Islet of Langerhans (tissue), 1 donor: Measurements from ENCODE around the gene EYS.
"Not testable (repeated sequence)": the region's sequence is repeated elsewhere in the genome, so short reads cannot be mapped to it uniquely, and the experiment has no call there.

ENCODE experiments used
- FAIRE-seq: peaks from one replicate; lab custom pipeline; 2011; peaks lifted over from hg19 to GRCh38; lab: Jason Lieb, UNC

EYS gene

GRCh38 chr6:63816401-63816981, 1890.5 kb downstream of the EYS start:
- FAIRE-seq = no peak

- FAIRE-seq = no peak
Observed at GRCh38 chr6:63814459-63814858, 1892.6 kb downstream of the EYS start.

- FAIRE-seq = no peak
Observed at GRCh38 chr6:63813566-63814120, 1893.4 kb downstream of the EYS start.

GRCh38 chr6:63808576-63808975, 1898.5 kb downstream of the EYS start:
- FAIRE-seq = no peak

GRCh38 chr6:63807056-63807455, 1900.0 kb downstream of the EYS start:
- FAIRE-seq = no peak

- peak; percentile 9 for FAIRE-seq
Observed at GRCh38 chr6:63806573-63806913, 1900.5 kb downstream of the EYS start.

- FAIRE-seq = peak; percentile 99
Observed at GRCh38 chr6:63805808-63806572, 1901.0 kb downstream of the EYS start.

- FAIRE-seq = no peak
Observed at GRCh38 chr6:63805345-63805744, 1901.7 kb downstream of the EYS start.

- no peak for FAIRE-seq
Observed at GRCh38 chr6:63804381-63804956, 1902.6 kb downstream of the EYS start.

- FAIRE-seq = no peak
Observed at GRCh38 chr6:63803371-63803770, 1903.7 kb downstream of the EYS start.

GRCh38 chr6:63802606-63803206, 1904.3 kb downstream of the EYS start:
- peak; percentile 53 for FAIRE-seq

- not testable (repeated sequence) for FAIRE-seq
Observed at GRCh38 chr6:63800386-63800785, 1906.6 kb downstream of the EYS start.

- FAIRE-seq = no peak
Observed at GRCh38 chr6:63799813-63800212, 1907.2 kb downstream of the EYS start.

- no peak for FAIRE-seq
Observed at GRCh38 chr6:63799313-63799712, 1907.7 kb downstream of the EYS start.

- no peak for FAIRE-seq
Observed at GRCh38 chr6:63798378-63798777, 1908.6 kb downstream of the EYS start.

GRCh38 chr6:63797721-63798120, 1909.3 kb downstream of the EYS start:
- no peak for FAIRE-seq

GRCh38 chr6:63795826-63796225, 1911.2 kb downstream of the EYS start:
- FAIRE-seq = no peak

GRCh38 chr6:63795006-63795405, 1912.0 kb downstream of the EYS start:
- no peak for FAIRE-seq

- FAIRE-seq = no peak
Observed at GRCh38 chr6:63793465-63794137, 1913.4 kb downstream of the EYS start.

- FAIRE-seq = no peak
Observed at GRCh38 chr6:63792736-63793464, 1914.1 kb downstream of the EYS start.

GRCh38 chr6:63790334-63790733, 1916.7 kb downstream of the EYS start:
- FAIRE-seq = no peak

GRCh38 chr6:63789699-63790098, 1917.3 kb downstream of the EYS start:
- FAIRE-seq = no peak
